Thoracic aorta (tissue), 2 donors: Measurements from ENCODE around the gene KCNJ2. TPM values are rescaled to one million over a fixed set of nuclear protein-coding genes. Genes with fewer than 3 reads are reported as not detected.

ENCODE experiments used
- ATAC-seq: fragments of 150-250 bp; one replicate; pipeline ENCODE4 v1.8.0; 2017; ENCODE audit warnings: low read depth; ENCODE audit not compliant: insufficient number of reproducible peaks, low FRiP score
- DNase-seq: peaks from one replicate; pipeline ENCODE4 v3.0.0-alpha.2; 2020; ENCODE audit warnings: low spot score
- H3K27ac ChIP-seq, 2 donors: fragments of 200-600 bp; sonication (generic); 1 replicate in 1 of 2; 2 replicates in 1 of 2; pipeline ENCODE4 v1.5.1; 2016; ENCODE audit warnings: mild to moderate bottlenecking in 2 of 2, moderate library complexity in 2 of 2
- H3K27me3 ChIP-seq: fragments of 200-600 bp; sonication (generic); replicated peaks from 2 replicates; pipeline ENCODE4 v1.6.0; 2016; ENCODE audit warnings: mild to moderate bottlenecking; ENCODE audit not compliant: insufficient read depth
- H3K36me3 ChIP-seq: fragments of 200-600 bp; sonication (generic); one replicate; pipeline ENCODE4 v1.5.1; 2016
- H3K4me1 ChIP-seq, 2 donors: fragments of 200-600 bp; sonication (generic); 1 replicate in 1 of 2; 2 replicates in 1 of 2; pipeline versions ENCODE4 v1.5.1 to v1.6.0; 2016; ENCODE audit warnings: low read depth in 2 of 2, mild to moderate bottlenecking in 1 of 2; ENCODE audit not compliant: control insufficient read depth in 1 of 2
- H3K4me3 ChIP-seq: fragments of 200-600 bp; sonication (generic); 2 replicates; pipeline ENCODE4 v1.5.1; 2016; ENCODE audit warnings: mild to moderate bottlenecking
- H3K9me3 ChIP-seq: fragments of 200-600 bp; sonication (generic); 2 replicates; pipeline ENCODE4 v1.5.1; 2016
- CTCF ChIP-seq: fragments of 200-600 bp; sonication (generic); IDR thresholded peaks from one replicate; pipeline ENCODE4 v1.5.1; 2019; ENCODE audit warnings: antibody characterized with exemption
- total RNA-seq, 2 donors: library from RNA; depleted of rRNA; stranded (reverse); fragments of >200 nt; gene quantifications; one replicate each; pipeline versions ENCODE4 v1.1.0 to v1.2.3, GENCODE V29; 2016

The KCNJ2 gene
- total RNA-seq, 2 donors from 2014 or later = 2.0 to 5.0 TPM

- H3K9me3 ChIP-seq = no peaks in the 10 kb centered on the region
- no peak overlapping the region for H3K27ac ChIP-seq
- no peaks in the 10 kb centered on the region for H3K4me1 ChIP-seq
- no peaks in the 10 kb centered on the region for H3K36me3 ChIP-seq
- H3K27me3 ChIP-seq = no peaks in the 10 kb centered on the region
- no peak for ATAC-seq
- DNase-seq = no peak
- H3K4me3 ChIP-seq = no peak overlapping the region
- TF ChIP-seq CTCF = no peak
These were observed 46.3 kb downstream of the KCNJ2 start for GRCh38 chr17:70215656-70216055.

GRCh38 chr17:70217571-70217970 is 48.2 kb downstream of the KCNJ2 start:
- no peak overlapping the region for H3K27ac ChIP-seq
- no peak overlapping the region for H3K4me3 ChIP-seq
- no peaks in the 10 kb centered on the region for H3K4me1 ChIP-seq
- ATAC-seq (no peak), DNase-seq (no peak)
- no peaks in the 10 kb centered on the region for H3K9me3 ChIP-seq
- H3K27me3 ChIP-seq = no peaks in the 10 kb centered on the region
- no peaks in the 10 kb centered on the region for H3K36me3 ChIP-seq
- no peak for TF ChIP-seq CTCF

- ATAC-seq (no peak), DNase-seq (no peak)
- no peak overlapping the region for H3K4me3 ChIP-seq
- TF ChIP-seq CTCF = no peak
- H3K36me3 ChIP-seq = no peaks in the 10 kb centered on the region
- no peaks in the 10 kb centered on the region for H3K4me1 ChIP-seq
- H3K9me3 ChIP-seq = no peaks in the 10 kb centered on the region
- no peak overlapping the region for H3K27ac ChIP-seq
- H3K27me3 ChIP-seq = no peaks in the 10 kb centered on the region
These were observed 55.9 kb downstream of the KCNJ2 start for GRCh38 chr17:70225276-70225675.

Other genes with a start within 250 kb of the KCNJ2 start
- gene KCNJ16, start 94.3 kb upstream of the KCNJ2 start, total RNA-seq = under 1 TPM in 1 of 2 donors, not detected in 1; 0.28 TPM